ENCODE data around the gene CCNI2. TPM values are rescaled to one million over a fixed set of nuclear protein-coding genes. Genes with fewer than 3 reads are reported as not detected.

The CCNI2 gene
- 7.6 TPM for polyA plus RNA-seq (2012; ENCODE audit: missing spikeins)

- FAIRE-seq (peak; percentile 83), DNase-seq (ENCODE audit: insufficient read length) (peak; percentile 60)
- TF ChIP-seq POLR2A (IDR thresholded peaks at IDR 0.05; ENCODE audit: low read depth, low read length) = no peak
- TF ChIP-seq POLR2AphosphoS5 (IDR thresholded peaks at IDR 0.05; ENCODE audit: low read depth, low read length) = no peak
- no peak for TF ChIP-seq TAF1 (IDR thresholded peaks at IDR 0.05; ENCODE audit: borderline replicate concordance, low read depth, low read length)
Observed at GRCh38 chr5:132746954-132747615, at the start of gene CCNI2. Gene CCNI2 (plus strand): TSS chr5:132747426. CDS start chr5:132747496, 70 bp downstream.

GRCh38 chr5:132704875-132705274, 42.4 kb upstream of the CCNI2 start:
- FAIRE-seq = no peak

GRCh38 chr5:132708645-132709044, 38.6 kb upstream of the CCNI2 start:
- no peak for FAIRE-seq
- no peak for DNase-seq (ENCODE audit: insufficient read length)
- no peak for TF ChIP-seq POLR2AphosphoS5 (IDR thresholded peaks at IDR 0.05; ENCODE audit: low read depth, low read length)
- no peak for TF ChIP-seq TAF1 (IDR thresholded peaks at IDR 0.05; ENCODE audit: borderline replicate concordance, low read depth, low read length)
- no peak for TF ChIP-seq POLR2A (IDR thresholded peaks at IDR 0.05; ENCODE audit: low read depth, low read length)

More at GRCh38 chr5:132704875-132705274, 42.4 kb upstream of the CCNI2 start:
- TF ChIP-seq POLR2AphosphoS5 (IDR thresholded peaks at IDR 0.05; ENCODE audit: low read depth, low read length) (no peak), POLR2A (IDR thresholded peaks at IDR 0.05; ENCODE audit: low read depth, low read length) (no peak), TAF1 (IDR thresholded peaks at IDR 0.05; ENCODE audit: borderline replicate concordance, low read depth, low read length) (no peak)
- no peak for DNase-seq (ENCODE audit: insufficient read length)

GRCh38 chr5:132714456-132715307, 32.5 kb upstream of the CCNI2 start:
- no peak for TF ChIP-seq TAF1 (IDR thresholded peaks at IDR 0.05; ENCODE audit: borderline replicate concordance, low read depth, low read length)
- TF ChIP-seq POLR2AphosphoS5 (IDR thresholded peaks at IDR 0.05; ENCODE audit: low read depth, low read length) = no peak
- FAIRE-seq = peak; percentile 66
- no peak for DNase-seq (ENCODE audit: insufficient read length)

DNA sequence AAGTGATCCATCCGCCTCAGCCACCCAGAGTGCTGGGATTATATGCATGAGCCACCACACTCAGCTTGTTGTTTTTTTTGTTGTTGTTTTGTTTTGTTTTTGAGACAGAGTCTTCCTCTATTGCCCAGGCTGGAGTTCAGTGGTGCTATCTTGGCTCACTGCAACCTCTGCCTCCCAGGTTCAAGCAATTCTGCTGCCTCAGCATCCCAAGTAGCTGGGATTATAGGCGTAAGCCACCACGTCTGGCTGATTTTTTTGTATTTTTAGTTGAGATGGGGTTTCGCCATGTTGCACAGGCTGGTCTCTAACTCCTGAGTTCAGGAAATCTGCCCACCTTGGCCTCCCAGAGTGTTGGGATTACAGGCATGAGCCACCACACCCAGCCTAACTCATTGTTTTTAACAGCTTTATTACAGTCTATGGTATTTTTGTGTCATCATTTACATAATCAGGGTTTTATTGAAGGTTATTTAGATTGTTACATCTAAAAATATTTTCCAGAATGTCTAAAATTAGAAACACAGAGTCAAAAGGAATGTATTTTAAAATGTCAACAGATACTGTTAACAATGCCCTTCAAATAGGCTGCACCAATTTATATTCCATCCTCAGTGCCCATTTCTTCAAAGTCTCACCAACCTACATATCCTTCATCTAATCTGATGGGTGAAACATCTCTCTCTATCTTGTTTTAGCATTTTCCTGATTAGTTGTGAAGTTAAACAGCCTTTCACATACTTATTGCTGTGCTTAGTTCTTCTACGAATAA, 28.5 kb upstream of the CCNI2 start:
- FAIRE-seq (no peak), DNase-seq (ENCODE audit: insufficient read length) (no peak)
- TF ChIP-seq POLR2AphosphoS5 (IDR thresholded peaks at IDR 0.05; ENCODE audit: low read depth, low read length) (no peak), TAF1 (IDR thresholded peaks at IDR 0.05; ENCODE audit: borderline replicate concordance, low read depth, low read length) (no peak), POLR2A (IDR thresholded peaks at IDR 0.05; ENCODE audit: low read depth, low read length) (no peak)

DNA sequence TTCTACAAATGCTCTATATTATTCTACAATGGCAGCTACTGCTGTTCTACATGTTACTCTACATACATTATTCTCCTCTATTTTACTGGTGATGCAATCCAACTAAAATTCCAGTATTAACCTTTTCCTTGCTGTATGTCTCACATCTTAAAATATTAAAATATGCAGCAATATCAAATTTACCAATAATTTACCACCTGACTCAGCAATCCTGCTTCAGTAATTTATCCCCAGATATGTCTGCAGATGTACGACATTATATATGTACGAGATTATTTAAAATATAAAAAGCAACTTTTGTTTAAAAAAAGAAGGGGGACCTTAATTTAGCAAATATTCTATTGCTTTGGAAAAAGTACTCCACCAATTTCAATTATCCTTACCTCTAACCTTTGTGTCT, 21.5 kb upstream of the CCNI2 start:
- FAIRE-seq = no peak
- no peak for DNase-seq (ENCODE audit: insufficient read length)
- TF ChIP-seq POLR2AphosphoS5 (IDR thresholded peaks at IDR 0.05; ENCODE audit: low read depth, low read length) (no peak), TAF1 (IDR thresholded peaks at IDR 0.05; ENCODE audit: borderline replicate concordance, low read depth, low read length) (no peak), POLR2A (IDR thresholded peaks at IDR 0.05; ENCODE audit: low read depth, low read length) (no peak)

GRCh38 chr5:132729896-132730295, 17.3 kb upstream of the CCNI2 start:
- TF ChIP-seq POLR2AphosphoS5 (IDR thresholded peaks at IDR 0.05; ENCODE audit: low read depth, low read length) (no peak), POLR2A (IDR thresholded peaks at IDR 0.05; ENCODE audit: low read depth, low read length) (no peak), TAF1 (IDR thresholded peaks at IDR 0.05; ENCODE audit: borderline replicate concordance, low read depth, low read length) (no peak)
- DNase-seq (ENCODE audit: insufficient read length) = no peak
- FAIRE-seq = no peak

DNA sequence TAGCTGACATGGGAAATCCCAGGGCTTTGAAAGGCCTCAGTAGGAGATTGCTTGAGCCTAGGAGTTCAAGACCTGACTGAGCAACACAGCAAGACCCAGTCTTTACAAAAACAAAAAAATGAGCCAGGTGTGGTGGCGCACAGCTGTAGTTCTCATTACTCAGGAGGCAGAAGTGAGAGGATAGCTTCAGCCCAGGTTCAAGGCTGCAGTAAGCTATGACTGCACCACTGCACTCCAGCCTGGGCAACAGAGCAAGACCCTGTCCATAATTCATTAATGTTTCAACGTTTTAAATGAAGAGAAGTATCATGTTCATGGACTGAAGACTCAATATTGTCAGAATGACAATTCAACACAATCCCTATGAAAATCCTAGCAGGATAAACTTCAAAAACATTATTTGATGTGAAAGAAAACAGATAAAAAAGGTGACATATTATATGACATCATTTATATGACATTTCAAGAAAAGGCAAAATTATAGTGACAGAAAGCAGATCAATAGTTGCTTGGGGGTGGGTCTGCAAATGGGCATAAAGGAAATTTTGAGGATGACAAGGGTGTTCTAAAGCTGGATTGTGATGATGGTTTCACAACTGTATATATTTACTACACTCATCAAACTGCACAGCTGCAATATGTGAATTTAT, 13.6 kb upstream of the CCNI2 start:
- no peak for TF ChIP-seq POLR2A (IDR thresholded peaks at IDR 0.05; ENCODE audit: low read depth, low read length)
- no peak for TF ChIP-seq TAF1 (IDR thresholded peaks at IDR 0.05; ENCODE audit: borderline replicate concordance, low read depth, low read length)
- no peak for TF ChIP-seq POLR2AphosphoS5 (IDR thresholded peaks at IDR 0.05; ENCODE audit: low read depth, low read length)
- no peak for FAIRE-seq
- DNase-seq (ENCODE audit: insufficient read length) = no peak

DNA sequence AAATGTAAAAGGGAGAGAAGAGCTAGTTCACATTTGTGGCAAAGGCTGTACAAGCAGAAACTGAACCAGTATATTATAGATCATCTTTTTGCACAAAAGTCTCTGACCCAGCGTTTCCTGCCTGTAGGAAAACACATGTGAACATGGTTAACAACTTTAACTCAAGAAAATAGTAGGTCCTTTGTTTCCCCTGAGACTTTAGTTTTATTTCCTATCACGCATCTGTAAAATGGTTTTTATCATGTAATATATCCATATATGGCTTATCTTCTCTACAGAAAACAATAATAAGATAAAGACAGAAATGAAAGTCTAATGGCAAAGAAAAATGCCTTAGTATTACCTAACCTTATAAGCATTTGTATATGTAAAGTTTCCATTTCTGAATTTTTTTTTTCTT, 12.5 kb upstream of the CCNI2 start:
- DNase-seq (ENCODE audit: insufficient read length) = no peak
- TF ChIP-seq POLR2AphosphoS5 (IDR thresholded peaks at IDR 0.05; ENCODE audit: low read depth, low read length) (no peak), POLR2A (IDR thresholded peaks at IDR 0.05; ENCODE audit: low read depth, low read length) (no peak), TAF1 (IDR thresholded peaks at IDR 0.05; ENCODE audit: borderline replicate concordance, low read depth, low read length) (no peak)
- no peak for FAIRE-seq

DNA sequence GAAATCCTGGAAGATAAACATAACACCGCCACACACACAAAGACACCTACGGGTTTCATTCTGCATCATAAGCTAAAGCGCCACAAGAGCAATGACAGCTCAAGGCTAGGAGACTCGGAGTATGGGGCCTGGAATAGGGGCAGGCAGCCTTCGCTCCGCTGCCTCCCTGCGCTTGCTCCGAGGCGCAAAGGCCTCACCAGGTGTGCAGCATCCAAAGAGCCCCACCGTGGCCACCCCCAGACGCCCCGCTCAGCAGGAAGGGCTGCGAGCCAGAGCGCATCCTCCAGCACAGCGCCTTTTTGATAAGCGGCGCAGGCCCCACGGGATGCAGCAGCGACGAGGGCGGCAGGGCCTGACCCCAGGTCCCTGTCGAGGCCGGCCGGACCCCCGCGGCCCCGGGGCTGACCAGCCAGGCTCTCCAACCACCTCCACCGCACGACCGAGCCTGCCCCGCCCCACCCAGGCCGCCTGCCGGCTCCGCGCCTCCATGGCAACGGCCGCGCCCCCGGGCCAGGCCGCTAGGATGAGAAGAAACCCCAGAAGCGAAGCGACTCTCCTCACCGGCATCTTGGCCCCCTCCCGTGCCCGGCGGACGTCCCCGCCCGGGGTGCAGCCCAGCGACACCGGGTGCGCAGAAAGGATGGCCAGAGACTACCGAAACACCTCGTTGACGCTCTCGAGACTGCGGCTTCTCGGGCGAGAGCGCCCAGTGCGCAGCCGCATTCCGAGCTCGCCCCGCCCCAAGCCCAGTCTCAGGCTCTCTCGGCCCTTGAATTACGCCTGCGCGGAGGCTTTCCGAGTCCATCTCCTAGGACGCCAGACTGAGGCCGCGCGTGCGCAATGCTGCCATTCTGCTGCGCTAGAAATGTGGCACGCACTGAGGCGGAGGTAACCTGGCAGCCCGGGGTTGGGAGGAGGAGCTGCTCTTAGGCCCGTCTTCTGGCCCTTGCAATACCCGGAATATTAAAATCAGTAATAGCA, 10.1 kb upstream of the CCNI2 start, which contains the start of gene KIF3A:
TSS of gene KIF3A (minus strand) at position 694 of the 981 bp plus-strand sequence. CDS start at position 567, 127 bp downstream.
- TF ChIP-seq POLR2AphosphoS5 (IDR thresholded peaks at IDR 0.05; ENCODE audit: low read depth, low read length) (no peak; the same call in 1 of the 2 replicates), POLR2A (IDR thresholded peaks at IDR 0.05; ENCODE audit: low read depth, low read length) (peak; percentile 81), TAF1 (IDR thresholded peaks at IDR 0.05; ENCODE audit: borderline replicate concordance, low read depth, low read length) (0 out of 2 replicates have a peak, but pooled peaks have one; percentile 39)
- DNase-seq (ENCODE audit: insufficient read length) (peak; percentile 98), FAIRE-seq (peak; percentile 100)

Measured in GM12892 (cell line).